ENCODE data around the gene IL13. TPM values are rescaled to one million over a fixed set of nuclear protein-coding genes. Genes with fewer than 3 reads are reported as not detected.

IL13 gene
- polyA plus RNA-seq, 2 of the 4 experiments (the other 2 are of a cell fraction) = 0.13 TPM; not detected in 1

GRCh38 chr5:132644177-132644576 is 13.8 kb upstream of the IL13 start:
- H3K4me3 ChIP-seq = no peak overlapping the region
- FAIRE-seq (no peak), ATAC-seq (no peak), DNase-seq (ENCODE audit: low read depth in 1 of 2, low spot score in 1 of 2) (no peak)
- no peak for TF ChIP-seq SMC3 (IDR thresholded peaks at IDR 0.05)
- no peak for TF ChIP-seq ZC3H11A (IDR thresholded peaks at IDR 0.05)
- TF ChIP-seq CEBPB (IDR thresholded peaks at IDR 0.05) = no peak
- no peak for TF ChIP-seq POLR2AphosphoS2 (conservative IDR thresholded peaks at IDR 0.05; ENCODE audit: low read length)
- no peak for TF ChIP-seq ZFP36 (IDR thresholded peaks at IDR 0.05; ENCODE audit: borderline replicate concordance, partially characterized antibody)
- TF ChIP-seq NR3C1 (IDR thresholded peaks at IDR 0.05) = no peak
- TF ChIP-seq RAD21 (conservative IDR thresholded peaks at IDR 0.05 in 1 of 2, IDR thresholded peaks at IDR 0.05 in 1 of 2) = no peak
- TF ChIP-seq TP53 (CRISPR knock-in tag; IDR thresholded peaks at IDR 0.05) = no peak
- TF ChIP-seq SREBF2 (IDR thresholded peaks at IDR 0.05) = no peak
- no peak for TF ChIP-seq KDM1A (IDR thresholded peaks at IDR 0.05; ENCODE audit: low read depth)
- no peak for TF ChIP-seq HES2 (IDR thresholded peaks at IDR 0.05)
- no peak for TF ChIP-seq HEYL (CRISPR knock-in tag; IDR thresholded peaks at IDR 0.05)
- TF ChIP-seq EHMT2 (IDR thresholded peaks at IDR 0.05; ENCODE audit: low read depth) = no peak
- TF ChIP-seq E2F6 (IDR thresholded peaks at IDR 0.05; ENCODE audit: borderline replicate concordance, low read depth) = no peak
- TF ChIP-seq HOXA7 (CRISPR knock-in tag; IDR thresholded peaks at IDR 0.05) = no peak
- H3K27ac ChIP-seq = no peak overlapping the region
- H3K4me1 ChIP-seq = no peaks in the 10 kb centered on the region
- H3K4me2 ChIP-seq = no peak overlapping the region
- POLR2A ChIA-PET = no interaction called here
- H3K9me3 ChIP-seq = no peaks in the 10 kb centered on the region
- CTCF ChIA-PET = interaction anchor here (0.7 to 2.5 kb wide), 5 partner anchors 12 to 138 kb away, joined by 3 to 5 read pairs (median 3); no protein-coding TSS in a partner anchor

GRCh38 chr5:132646583-132647266 is 11.2 kb upstream of the IL13 start:
- no peak for TF ChIP-seq FOSL2 (IDR thresholded peaks at IDR 0.05)
- no peak for TF ChIP-seq FOSL2 (CRISPR knock-in tag; IDR thresholded peaks at IDR 0.05)
- TF ChIP-seq HDAC2 (IDR thresholded peaks at IDR 0.05) = no peak
- TF ChIP-seq RCOR1 (IDR thresholded peaks at IDR 0.05; ENCODE audit: low read depth, low read length) = no peak
- TF ChIP-seq JUN (IDR thresholded peaks at IDR 0.05) = no peak
- no peak for TF ChIP-seq RFX5 (IDR thresholded peaks at IDR 0.05)
- TF ChIP-seq SREBF2 (IDR thresholded peaks at IDR 0.05) = no peak
- no peak for TF ChIP-seq ZFP36 (IDR thresholded peaks at IDR 0.05; ENCODE audit: borderline replicate concordance, partially characterized antibody)
- TF ChIP-seq RAD21 (conservative IDR thresholded peaks at IDR 0.05 in 1 of 2, IDR thresholded peaks at IDR 0.05 in 1 of 2) = no peak
- TF ChIP-seq HOXB5 (CRISPR knock-in tag; IDR thresholded peaks at IDR 0.05) = no peak
- no peak for TF ChIP-seq PHF8 (IDR thresholded peaks at IDR 0.05; ENCODE audit: borderline replicate concordance, low read depth)
- TF ChIP-seq CEBPB (IDR thresholded peaks at IDR 0.05) = no peak
- TF ChIP-seq EP300 (IDR thresholded peaks at IDR 0.05) = no peak
- TF ChIP-seq EHF (CRISPR knock-in tag; IDR thresholded peaks at IDR 0.05) = no peak
- H3K4me3 ChIP-seq = no peak overlapping the region
- H3K27ac ChIP-seq = no peak overlapping the region
- ATAC-seq (no peak), FAIRE-seq (no peak), DNase-seq (ENCODE audit: low read depth in 1 of 2, low spot score in 1 of 2) (no peak)
- 90% methylated on average over 11 of the region's 11 CpGs for WGBS (ENCODE audit: missing lambda C conversion rate)
- CTCF ChIA-PET = interaction anchor here (0.6 kb wide), 1 partner anchor 297 kb away, joined by 3 read pairs; no protein-coding TSS in a partner anchor
- no peaks in the 10 kb centered on the region for H3K4me1 ChIP-seq
- no peaks in the 10 kb centered on the region for H3K9me3 ChIP-seq
- H3K4me2 ChIP-seq = no peak overlapping the region
- POLR2A ChIA-PET = no interaction called here

- no peak for DNase-seq (ENCODE audit: low read depth in 1 of 2, low spot score in 1 of 2)
- Histone ChIP-seq H3K4me1 (no peaks in the 10 kb centered on the region), H3K27ac (no peak overlapping the region), H3K4me3 (no peak overlapping the region), H3K4me2 (no peak overlapping the region), H3K9me3 (no peaks in the 10 kb centered on the region)
- ATAC-seq = no peak
- FAIRE-seq = no peak
- WGBS (ENCODE audit: missing lambda C conversion rate) = 79% methylated on average over 2 of the region's 2 CpGs
- TF ChIP-seq ATOH8 (CRISPR knock-in tag; IDR thresholded peaks at IDR 0.05; ENCODE audit: low read depth) = no peak
- no peak for TF ChIP-seq NR3C1 (IDR thresholded peaks at IDR 0.05)
- TF ChIP-seq ZFP36 (IDR thresholded peaks at IDR 0.05; ENCODE audit: borderline replicate concordance, partially characterized antibody) = no peak
- no peak for TF ChIP-seq EHF (CRISPR knock-in tag; IDR thresholded peaks at IDR 0.05)
- TF ChIP-seq CHD4 (IDR thresholded peaks at IDR 0.05; ENCODE audit: borderline replicate concordance) = no peak
- TF ChIP-seq PHF8 (IDR thresholded peaks at IDR 0.05; ENCODE audit: borderline replicate concordance, low read depth) = no peak
- TF ChIP-seq ZSCAN20 (CRISPR knock-in tag; IDR thresholded peaks at IDR 0.05) = no peak
- no peak for TF ChIP-seq HOXA7 (CRISPR knock-in tag; IDR thresholded peaks at IDR 0.05)
- TF ChIP-seq CBX2 (IDR thresholded peaks at IDR 0.05; ENCODE audit: borderline replicate concordance, low read depth) = no peak
- no peak for TF ChIP-seq KDM5A (IDR thresholded peaks at IDR 0.05)
- TF ChIP-seq RAD21 (conservative IDR thresholded peaks at IDR 0.05 in 1 of 2, IDR thresholded peaks at IDR 0.05 in 1 of 2) = no peak
- ChIA-PET POLR2A (interaction anchor here (0.5 kb wide), 1 partner anchor 23 kb away, joined by 4 read pairs; no protein-coding TSS in a partner anchor), CTCF (interaction anchor here (0.6 to 0.8 kb wide), 2 partner anchors 11 to 107 kb away, joined by 3 to 4 read pairs; partner anchors contain the start of gene IL13)
Measured at GRCh38 chr5:132647473-132647872, 10.5 kb upstream of the IL13 start.

Measured in A549 (cell line).